Glomerular visceral epithelial cell (primary cell): Measurements from ENCODE around the gene COL5A1.

ENCODE experiments used
- DNase-seq: peaks from one replicate; pipeline ENCODE4 v3.0.0-alpha.2; 2016; ENCODE audit errors: extremely low spot score

COL5A1 gene

DNA sequence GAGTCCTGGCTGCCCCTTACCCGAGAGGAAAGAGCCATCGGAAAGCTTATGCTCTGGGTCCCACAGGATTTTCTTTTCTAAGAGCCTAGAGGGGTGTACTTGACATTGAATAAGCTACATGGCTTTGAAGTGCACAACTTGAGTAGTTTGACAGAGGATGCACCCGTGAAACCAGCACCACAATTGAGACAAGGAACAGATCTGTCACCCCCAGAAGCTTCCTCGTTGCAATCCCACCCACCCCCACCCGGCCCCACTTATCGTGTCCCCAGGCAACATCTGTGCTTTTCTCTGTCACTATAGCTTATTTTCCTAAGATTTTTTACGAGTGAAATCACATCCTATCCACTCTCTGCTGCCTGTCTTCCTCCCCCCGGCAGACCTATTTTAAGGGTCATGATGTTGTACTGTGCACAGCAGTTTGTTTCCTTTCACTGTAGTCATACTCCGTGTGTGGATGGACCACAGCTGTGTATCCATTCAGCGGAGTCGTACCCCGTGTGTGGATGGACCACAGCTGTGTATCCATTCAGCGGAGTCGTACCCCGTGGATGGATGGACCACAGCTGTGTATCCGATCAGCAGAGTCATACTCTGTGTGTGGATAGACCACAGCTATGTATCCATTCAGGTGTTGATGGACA is 230.2 kb downstream of the COL5A1 start:
- no peak for DNase-seq

GRCh38 chr9:134872482-134873231 is 231.1 kb downstream of the COL5A1 start:
- DNase-seq = no peak

- DNase-seq = no peak
Measured at GRCh38 chr9:134875371-134875770, 233.8 kb downstream of the COL5A1 start.

GRCh38 chr9:134877541-134877940 is 235.9 kb downstream of the COL5A1 start:
- no peak for DNase-seq

DNA sequence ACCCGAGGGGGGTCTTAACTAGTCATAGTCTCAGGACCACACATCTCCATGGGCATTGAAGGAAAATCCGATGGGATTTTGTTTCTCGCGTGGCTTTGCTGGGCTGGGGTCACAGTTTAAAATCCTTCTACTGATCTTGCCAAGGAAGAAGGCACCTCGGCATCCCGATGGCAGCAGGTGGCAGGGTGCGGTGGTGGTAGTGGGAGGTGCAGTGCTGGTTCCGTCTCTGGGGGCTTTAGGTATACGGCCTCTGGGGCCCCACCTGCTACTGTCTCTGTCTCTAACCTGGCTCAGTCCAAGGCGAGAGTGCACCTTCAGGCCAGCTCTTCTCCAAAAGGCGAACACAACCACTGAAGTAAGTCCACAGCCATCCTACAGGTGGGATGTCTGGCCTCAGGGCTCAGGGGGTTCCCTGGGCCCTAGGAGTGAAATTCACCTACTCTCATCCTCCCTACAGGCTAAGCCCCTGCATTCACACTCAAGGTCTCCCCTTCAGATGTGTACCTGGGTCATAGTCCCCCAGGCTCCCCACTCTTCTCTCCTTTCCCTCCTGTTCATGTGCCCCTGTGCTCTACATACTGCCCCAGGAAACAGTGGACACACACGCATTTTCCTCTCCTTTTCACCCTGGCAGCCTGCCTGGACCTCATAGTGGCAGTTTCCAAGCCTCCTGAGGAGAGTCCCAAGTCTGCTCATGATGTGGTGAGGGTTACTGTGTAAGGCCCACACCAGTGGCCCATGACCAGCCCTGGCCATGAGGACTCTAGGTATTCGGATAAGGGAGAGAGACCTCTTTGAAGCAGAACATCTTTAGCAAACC is 238.3 kb downstream of the COL5A1 start:
- no peak for DNase-seq

- DNase-seq = no peak
Measured at GRCh38 chr9:134880484-134881312, 239.1 kb downstream of the COL5A1 start, which contains the start of gene FCN2. Gene FCN2 (plus strand): TSS chr9:134880810. CDS start chr9:134880822, 12 bp downstream.

DNA sequence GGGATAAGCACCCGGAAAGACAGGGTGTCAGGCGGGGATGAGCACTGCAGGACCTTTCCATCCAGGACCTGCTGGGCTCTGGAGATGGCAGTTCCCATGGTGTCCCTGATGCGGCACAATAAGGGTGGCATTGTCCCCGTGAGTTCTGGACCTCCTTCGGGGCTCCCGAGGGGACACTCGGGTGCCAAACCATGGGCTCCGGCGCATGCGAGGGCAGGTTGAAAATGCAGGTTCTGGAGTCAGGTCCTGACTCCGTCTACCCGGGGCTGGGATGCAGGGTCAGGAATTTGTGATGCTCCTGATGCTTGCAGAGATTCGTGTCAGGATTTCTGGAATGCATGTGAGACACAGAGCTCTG is 239.7 kb downstream of the COL5A1 start:
- no peak for DNase-seq

DNA sequence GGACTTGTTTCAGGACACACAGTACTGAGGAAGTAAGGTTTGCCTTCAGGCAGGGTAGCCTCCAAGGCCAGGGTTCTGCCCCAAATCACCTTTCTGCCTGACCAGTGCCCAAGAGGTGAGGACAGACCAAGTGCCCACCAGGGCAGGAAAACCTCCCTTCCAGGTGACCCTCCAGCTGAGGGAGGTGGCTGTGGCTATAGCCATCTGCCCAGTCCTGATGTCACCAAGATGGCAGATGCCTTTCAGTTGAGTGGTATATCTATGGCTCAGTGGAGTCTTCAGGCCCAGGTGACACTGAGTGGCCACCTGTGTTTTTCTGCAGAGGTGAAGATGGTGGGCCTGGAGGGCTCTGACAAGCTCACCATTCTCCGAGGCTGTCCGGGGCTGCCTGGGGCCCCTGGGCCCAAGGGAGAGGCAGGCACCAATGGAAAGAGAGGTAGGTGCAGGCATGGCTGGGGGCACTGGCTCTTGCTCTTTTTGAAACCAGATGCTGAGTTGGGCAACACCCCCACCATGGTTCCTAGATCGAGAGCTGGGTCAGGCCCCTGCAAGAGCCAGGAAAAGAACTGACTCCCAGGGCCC is 240.7 kb downstream of the COL5A1 start:
- no peak for DNase-seq

GRCh38 chr9:134883040-134883782 is 241.6 kb downstream of the COL5A1 start:
- DNase-seq = no peak

- no peak for DNase-seq
Measured at GRCh38 chr9:134884492-134884891, 242.9 kb downstream of the COL5A1 start.

DNA sequence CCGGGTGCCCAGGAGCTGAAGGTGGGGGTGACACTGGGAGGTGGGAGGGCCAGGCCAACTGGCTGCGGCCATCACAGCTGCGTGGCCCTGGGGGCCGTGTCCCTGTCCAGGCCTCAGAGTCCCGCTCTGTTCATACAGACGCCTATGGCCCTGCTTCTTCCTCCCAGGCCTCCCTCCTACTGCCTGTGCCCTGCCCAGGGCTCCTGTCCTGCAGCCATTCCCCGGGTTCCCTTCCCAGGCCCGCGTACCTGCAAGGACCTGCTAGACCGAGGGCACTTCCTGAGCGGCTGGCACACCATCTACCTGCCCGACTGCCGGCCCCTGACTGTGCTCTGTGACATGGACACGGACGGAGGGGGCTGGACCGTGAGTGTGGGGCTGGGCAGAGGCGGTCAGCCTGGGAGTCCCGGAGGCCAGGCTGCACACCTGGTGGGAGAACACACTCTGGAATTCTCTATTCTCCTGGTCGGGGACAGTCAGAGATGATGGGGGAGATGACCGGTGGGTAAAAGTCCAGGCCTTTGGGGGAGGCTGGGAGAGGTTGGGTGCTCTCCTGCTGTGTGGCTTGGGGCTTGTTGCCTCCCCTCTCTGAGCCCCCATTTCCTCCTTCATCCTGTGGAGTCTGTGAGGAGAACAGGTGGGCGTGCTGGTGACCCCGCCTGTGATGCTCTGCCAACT is 243.5 kb downstream of the COL5A1 start:
- no peak for DNase-seq

DNA sequence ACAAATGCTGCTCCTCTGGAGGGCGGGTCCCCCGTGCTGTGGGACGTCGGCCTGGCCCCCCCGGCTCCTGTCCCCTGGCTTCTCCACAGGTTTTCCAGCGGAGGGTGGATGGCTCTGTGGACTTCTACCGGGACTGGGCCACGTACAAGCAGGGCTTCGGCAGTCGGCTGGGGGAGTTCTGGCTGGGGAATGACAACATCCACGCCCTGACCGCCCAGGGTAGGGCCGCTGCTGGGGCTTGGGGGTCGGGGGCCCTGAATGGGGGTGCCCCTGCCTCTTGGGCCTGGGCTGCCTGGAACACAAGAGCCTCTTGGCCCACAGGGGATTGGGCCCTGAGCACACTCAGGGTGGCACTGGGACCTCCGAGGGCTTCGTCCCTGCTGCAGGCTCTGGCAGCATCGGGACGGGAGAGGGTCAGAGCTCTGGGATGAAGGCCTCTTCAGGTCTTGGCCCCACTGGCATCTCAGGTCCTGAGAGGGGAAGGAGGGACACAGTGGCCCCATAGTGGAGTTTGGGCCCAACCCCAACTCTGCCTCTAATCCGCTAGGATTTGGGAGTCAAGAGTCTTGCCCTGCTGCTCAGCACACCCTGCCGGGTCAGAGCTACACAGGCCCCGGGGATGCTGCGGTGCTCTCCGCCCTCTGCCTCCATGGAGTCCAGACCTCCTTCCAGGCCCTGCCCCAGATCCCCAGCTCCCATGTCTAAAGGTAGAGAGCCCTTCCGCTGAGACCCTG is 244.2 kb downstream of the COL5A1 start:
- DNase-seq = no peak

- DNase-seq = no peak
Measured at GRCh38 chr9:134886413-134886913, 244.9 kb downstream of the COL5A1 start.

DNA sequence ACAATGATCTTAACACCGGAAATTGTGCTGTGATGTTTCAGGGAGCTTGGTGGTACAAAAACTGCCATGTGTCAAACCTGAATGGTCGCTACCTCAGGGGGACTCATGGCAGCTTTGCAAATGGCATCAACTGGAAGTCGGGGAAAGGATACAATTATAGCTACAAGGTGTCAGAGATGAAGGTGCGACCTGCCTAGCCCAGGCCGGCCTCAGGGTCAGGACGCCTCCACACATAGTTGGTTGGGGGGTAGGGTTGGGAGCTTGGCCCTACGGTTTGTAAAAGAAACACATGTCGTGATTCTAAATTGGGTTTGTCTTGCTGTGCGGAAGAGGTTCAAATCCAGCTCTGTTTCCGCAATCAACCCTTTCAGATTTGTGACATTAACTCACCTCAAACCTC is 245.6 kb downstream of the COL5A1 start:
- DNase-seq = no peak

DNA sequence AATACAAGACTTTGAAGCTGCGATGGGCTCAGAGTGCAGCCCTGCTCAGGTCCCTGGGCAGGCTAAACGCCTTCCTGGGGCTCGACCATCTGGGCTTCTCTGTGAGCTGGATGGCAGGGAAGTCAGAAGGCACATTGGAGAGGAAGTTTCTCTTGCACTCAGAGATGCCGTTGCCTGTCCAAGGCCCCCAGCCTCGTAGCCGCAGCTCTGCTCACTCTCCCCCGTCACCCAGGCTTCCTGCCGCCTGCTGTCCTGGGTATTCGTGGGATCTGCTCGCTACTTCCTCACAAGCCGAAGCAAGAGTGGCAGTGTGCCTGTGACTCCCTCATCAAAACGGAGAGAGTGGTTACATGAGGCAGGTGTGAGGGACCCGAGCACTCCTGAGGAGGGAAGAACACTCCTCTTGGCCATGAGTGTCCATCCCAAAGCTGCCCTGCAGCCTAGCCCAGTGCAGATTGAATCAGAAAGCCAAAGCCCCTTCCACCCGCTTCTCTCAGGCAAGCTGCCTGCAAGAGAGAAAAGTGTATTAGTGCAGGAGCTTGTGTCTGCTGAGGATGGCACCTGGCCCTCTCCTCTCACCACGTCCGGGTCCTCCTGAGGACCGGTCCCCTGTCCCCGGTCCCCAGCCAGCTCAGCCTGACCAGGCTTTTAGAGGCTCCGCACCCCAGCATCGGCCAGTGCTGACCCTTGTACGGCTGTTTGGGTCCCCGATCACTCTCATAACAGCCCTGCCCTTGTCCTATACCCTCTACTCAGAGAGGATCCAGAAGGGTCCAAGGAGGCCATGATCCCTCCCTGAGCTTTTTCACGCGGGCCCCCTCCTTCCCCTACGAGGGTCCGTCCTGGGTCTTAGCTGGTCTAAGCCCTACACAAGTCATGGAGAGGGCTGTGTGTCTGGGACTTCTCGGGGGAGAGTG is 246.3 kb downstream of the COL5A1 start:
- DNase-seq = no peak

DNA sequence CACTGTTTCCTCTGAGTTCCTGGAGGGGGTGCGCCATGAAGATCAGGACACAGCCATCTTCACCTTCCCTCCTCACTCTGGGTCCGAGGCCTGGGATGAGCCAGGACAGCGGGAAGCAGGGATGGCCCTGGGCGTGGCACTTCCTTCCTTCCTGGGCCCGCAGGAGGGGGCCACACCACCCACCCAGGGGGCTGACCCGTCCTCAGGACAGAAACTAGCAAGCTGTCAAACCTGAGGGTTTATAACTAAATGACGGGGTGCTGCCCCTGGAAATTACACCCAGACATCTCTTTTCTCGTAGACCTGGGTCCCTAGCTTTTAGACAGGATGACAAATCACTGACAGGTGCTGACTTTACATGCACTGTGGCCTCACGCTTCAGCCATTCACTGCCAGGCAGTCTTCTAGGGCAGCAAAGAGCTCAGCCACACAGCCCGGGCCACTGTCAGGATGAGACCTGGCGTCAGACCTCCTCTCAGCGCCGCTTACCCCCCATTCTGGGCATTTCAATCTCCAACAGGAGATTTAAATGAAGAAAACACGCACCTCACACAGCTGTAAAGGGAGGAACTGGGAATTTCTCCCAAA is 247.1 kb downstream of the COL5A1 start:
- no peak for DNase-seq

DNA sequence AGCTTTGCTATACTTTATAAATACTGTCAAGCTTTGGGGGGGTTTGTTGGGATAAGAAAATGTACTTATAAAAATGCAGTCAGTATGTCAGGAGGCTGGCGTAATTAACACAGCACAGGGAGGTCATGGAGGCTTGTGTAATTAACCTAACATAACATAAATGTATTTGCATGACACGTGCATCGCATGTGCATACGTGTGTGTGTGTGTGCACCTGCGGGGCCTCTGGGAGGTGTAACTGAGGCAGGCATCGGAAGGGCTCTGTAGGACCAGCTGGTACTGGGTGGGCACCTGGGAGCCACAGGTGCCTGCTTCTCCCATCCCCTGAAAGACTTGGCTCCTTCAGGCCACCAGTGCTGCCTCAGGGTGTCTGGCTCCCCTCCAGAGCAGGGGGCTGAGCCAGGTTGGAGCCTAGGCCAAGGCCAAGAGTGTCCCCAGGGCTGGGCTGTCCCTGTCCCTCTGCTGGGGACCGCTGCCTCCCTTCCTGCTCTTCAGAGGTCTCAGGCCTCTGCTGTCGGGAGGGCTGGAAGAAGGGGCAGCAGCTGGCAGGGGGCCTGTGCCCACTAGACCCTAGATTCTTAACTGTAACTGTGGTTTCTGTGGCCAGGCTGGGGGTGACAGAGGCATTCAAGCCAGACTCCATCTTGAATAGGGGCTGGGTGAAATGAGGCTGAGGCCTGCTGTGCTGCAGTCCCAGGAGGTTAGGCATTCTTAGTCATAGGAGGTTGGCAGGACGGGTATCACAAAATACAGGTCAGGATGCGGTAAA is 248.0 kb downstream of the COL5A1 start:
- DNase-seq = no peak
